ENCODE measurements around the gene MTRR.

Gene MTRR

GRCh38 chr5:7868773-7869473 is at the start of gene MTRR, which contains the start of gene FASTKD3:
TSS of gene MTRR (plus strand) at chr5:7869148. CDS start at chr5:7870795, 1,647 bp downstream.
TSS of gene FASTKD3 (minus strand) at chr5:7869031. CDS start at chr5:7868083, 948 bp downstream.
- peak; percentile 90 for DNase-seq

GRCh38 chr5:7822449-7822848 is 46.5 kb upstream of the MTRR start:
- no peak for DNase-seq

DNA sequence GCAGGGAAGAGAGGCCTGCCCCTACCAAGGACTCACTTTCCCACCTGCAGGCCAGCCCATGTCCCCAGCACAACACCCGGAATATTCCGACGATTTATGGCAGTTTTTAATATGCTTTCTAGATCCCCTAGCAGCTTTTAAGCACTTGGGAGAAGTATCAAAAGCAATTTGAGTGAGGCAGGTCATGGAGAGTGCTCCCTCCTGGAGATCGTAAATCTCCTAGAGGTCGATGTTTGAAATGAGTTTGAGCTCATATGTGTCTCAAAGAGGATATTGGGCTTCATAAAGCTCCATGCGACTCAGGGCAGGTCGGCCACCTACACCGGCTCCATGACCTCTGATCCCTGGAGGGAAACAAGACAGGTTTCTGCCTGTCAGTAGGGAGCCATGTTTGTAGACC is 45.4 kb upstream of the MTRR start:
- no peak for DNase-seq

DNA sequence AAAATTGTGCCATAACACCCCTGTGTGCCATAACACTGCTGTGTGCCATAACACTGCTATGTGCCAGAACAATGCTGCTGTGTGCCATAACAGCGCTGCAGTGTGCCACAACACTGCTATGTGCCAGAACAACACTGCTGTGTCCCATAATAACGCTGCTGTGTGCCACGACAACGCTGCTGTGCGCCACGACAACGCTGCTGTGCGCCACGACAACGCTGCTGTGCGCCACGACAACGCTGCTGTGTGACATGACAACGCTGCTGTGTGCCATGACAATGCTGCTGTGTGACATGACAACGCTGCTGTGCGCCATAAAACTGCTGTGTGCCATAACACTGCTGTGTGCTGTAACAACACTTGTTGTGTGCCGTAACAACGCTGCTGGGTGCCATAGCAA is 44.0 kb upstream of the MTRR start:
- DNase-seq, result no peak

DNA sequence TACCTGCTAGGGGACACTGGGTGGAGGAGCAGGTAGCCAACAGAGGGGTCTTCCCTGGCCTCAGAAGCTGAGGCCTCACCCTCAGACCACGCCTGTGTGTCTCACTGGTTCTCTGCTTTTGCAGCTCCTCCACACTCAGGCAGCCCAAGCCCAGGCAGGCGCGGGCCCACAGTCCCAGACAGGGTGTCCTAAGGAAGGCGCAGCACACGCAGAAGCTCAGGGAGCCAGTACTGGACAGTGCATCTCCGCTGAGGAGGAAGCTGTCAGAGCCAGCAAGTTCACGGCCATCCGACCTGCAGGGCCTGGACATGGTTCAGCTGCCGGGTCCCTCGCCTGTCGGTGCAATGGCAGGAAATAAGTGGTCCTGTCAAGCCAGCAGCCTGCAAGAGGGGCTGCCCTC is 43.3 kb upstream of the MTRR start:
- DNase-seq, result no peak

DNA sequence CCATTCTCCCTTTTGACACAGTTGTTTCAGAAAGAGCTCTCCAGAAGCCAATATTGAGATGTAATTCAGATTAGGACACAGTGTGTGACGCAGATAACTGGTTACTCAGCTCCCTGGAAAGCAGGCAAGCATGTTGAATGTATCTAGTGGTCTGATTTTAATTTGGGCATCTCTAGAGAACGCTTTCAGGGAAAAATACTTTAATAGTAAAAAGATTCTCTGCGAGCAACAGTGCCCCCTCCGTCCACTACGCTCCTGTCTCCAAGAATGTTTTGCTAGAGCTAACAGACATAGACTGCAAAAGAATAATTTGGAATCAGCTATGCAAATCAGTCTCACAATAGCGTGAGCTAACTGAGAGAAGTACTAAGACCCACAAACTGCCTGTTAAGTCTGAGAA is 41.3 kb upstream of the MTRR start:
- DNase-seq, result no peak

- DNase-seq, result no peak
These were observed 40.7 kb upstream of the MTRR start for GRCh38 chr5:7828269-7828668.

DNA sequence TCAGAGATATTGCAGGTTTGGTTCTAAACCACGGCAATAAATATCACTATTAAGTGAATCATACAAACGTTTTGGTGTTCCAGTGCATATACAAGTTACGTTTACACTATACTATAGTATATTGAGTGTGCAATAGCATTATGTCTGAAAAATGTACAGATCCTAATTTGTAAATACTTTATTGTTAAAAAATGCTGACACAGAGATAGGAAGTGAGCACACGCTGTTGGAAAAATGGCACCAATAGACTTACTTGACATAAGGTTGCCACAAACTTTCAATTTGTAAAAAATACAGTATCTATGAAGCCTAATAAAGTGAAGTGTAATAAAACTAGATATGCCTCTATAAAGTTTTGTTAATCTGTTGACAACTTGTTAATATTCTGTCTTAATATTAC is 34.0 kb upstream of the MTRR start:
- no peak for DNase-seq

GRCh38 chr5:7837403-7837802 is 31.5 kb upstream of the MTRR start:
- no peak for DNase-seq

DNA sequence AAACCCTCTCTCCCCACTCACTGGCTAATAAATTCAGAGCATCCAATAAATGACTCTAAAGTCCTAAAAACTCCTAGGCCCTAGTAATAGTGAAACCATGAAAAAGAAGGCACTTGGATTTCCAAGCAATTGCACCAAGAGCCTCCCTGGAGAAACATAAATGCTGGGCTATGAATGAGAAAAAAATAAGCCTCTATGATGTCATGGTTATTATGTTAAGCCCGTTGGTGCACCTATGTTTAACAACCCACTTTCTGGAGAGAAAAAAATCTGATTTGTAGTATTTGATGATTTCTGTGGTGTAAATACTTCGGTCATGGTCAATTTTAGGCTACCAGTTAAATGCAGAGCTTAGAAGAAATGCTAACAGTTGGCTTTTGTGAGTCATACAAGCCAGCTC is 26.4 kb upstream of the MTRR start:
- no peak for DNase-seq

DNA sequence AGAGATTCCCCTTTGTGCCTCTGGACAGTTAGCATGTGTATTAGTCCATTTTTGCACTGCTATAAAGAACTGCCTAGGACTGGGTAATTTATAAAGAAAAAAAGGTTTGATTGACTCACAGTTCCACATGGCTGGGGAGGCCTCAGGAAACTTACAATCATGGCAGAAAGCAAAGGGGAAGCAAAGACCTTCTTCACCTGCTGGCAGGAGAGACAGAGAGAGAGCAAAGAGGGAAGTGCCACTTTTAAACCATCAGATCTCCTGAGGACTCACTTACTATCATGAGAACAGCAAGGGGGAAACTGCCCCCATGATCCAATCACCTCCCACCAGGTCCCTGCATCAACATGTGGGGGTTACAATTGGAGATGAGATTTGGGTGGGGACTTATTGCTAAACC is 24.0 kb upstream of the MTRR start:
- no peak for DNase-seq

DNA sequence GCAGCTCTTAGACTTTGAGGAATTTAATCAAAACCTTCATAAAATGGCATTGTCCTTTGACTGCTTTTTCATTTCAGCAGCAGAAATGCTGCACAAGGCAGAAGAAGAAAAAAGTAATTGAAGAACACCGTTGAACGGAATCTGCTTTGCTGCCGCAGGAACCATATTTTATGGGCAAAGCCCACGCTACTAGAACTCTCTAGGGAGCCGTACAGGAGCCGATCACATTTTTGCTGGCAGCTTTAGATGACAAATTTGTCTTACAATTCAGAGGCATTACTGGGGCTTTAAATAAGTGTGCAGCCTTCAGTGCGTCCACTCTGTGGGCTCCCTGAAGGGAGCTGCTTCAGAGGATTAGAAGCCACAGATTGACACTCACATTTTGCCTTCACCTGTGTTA is 23.4 kb upstream of the MTRR start:
- no peak for DNase-seq

DNA sequence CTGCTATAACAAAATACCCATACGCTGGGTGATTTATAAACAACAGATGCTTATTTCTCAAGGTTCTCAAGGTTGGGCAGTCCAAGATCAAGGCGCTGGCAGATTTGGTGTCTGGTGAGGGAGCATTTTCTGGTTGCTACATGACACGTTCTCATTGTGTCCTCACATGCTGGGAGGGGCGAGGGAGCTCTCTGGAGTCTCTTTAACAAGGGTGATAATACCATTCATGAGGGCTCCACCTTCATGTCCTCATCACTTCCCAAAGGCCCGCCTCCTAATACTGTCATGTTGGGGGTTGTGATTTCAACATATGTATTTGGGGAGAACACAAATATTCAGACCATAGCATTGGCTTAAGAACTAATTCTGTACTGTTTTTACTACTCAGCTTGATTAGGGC is 22.6 kb upstream of the MTRR start:
- no peak for DNase-seq

- no peak for DNase-seq
These were observed 20.7 kb upstream of the MTRR start for GRCh38 chr5:7848296-7848695.

DNA sequence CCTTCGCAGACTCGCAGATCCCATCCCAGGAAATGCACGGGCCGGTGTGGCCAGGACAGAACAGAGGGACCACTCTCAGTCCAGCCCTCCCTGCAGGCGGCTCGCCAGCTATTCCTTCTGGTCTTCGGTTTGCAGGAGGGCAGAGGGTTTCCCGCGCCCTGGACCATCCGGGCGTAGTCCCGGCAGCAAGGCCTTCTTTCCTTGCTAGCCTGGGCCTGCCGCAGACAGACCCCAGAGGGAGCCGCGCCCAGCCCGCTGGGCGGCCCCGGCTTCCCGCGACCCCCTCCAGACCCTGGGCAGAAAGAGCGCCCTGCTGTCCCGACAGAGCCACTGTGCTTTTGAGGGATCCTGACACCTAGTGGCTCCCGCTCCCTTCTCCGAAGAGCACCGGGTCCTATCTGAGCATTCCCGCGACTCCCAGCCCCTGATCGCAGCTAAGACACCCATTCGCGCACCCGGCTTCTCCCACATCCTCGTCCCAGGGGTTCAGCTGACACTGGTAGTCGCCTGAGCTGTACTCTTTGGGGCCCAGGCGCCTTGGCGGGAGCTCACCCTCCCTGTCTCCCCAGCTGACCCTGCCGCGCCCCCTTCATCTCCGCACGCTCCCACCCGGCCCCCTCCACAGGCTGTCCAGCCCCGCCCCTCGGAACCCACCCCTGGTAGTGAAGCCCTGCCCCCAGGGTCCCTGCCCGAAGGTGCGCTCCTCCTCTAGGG is 19.1 kb upstream of the MTRR start:
- DNase-seq, result no peak

DNA sequence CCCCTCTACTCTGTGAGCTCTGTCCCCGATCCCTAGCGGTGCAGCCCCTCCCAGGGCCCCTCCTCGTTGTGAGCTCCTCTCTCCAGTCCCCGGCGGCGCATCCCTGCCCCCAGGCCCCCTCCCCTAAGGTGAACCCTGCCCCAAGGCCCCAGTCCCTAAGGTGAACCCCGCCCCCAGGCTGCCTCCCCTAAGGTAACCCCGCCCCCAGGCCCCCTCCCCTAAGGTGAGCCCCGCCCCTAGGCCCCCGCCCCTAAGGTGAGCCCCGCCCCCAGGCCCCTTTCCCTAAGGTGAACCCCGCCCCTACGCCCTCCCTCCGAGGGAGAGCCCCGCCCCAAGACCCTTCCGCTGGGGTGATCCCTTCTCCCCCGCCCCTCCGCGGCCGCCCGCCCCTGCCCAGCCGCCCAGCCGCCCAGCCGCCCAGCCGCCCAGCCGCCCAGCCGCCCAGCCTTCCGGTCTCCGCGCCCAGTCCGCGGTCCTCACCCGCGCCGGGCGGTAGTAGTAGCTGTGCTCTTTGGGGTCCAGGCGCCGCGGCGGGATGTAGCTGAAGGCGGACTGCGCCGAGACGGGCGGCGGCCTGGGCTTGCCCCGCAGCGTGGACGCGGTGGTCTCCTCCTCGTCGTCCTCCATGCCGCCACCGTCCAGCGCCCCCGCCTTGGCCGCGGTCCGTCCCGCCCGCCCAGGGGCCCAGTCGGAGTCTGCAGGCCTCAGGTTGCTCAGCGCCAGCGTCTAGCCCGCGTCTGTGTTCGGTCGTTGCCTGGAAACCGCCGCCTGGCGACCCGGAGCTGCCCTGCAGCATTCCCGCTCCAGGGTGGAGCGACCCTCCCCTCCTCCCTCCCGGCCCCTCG is 18.3 kb upstream of the MTRR start, which contains the start of gene CFAP90:
TSS of gene CFAP90 (minus strand) at position 739 of the 845 bp plus-strand sequence. CDS start at position 627, 112 bp downstream.
- DNase-seq, result no peak

DNA sequence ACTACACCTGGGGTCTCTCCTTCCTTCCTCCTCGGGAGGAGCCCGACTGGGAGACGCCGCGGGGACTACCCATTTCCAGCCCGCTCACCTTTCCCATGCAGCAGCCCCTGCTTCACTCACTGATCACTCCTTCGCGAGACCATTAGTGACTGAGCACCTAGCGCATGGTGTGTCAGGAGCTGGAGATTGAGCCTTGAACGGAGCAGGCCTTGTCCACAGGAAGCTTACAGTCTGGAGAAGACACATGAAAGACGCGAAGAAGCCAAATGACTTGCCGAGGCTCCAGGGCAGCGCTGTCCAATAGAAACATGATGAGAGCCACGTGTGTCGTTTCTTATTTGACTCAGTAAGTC is 17.7 kb upstream of the MTRR start:
- DNase-seq, result no peak

DNA sequence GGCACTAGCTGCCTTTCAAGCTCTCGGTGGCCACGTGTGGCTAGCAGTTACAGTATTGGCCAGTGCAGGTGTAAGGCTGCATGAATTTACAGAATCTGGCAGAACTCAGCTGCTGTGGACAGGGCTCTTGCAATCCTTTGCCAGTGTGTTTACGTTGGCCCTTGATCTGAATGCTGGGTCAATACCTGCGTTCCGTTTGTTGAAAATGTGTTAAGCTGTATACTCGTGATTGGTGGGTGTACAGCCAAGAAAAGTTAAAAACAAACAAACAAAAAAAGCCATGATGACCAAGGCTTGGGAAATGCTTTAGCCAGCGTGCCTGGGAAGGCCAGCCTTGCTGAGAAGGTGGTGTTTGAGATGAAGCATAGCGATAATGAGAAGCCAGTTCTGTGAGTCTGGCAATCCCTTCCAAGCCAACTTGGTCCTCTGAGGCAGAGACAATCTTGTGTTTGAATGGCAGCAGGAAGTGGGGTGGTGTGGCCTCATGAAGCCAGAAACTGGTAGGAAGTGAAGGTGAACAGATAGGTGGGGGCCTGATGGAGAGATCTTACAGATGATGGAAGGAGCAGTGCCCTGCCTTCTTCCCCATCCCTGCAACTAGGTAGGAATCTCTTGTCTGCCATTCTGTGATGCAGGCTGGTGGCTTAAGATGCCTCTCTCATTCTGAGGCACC is 17.2 kb upstream of the MTRR start:
- DNase-seq, result no peak

GRCh38 chr5:7852542-7852941 is 16.4 kb upstream of the MTRR start:
- no peak for DNase-seq

DNA sequence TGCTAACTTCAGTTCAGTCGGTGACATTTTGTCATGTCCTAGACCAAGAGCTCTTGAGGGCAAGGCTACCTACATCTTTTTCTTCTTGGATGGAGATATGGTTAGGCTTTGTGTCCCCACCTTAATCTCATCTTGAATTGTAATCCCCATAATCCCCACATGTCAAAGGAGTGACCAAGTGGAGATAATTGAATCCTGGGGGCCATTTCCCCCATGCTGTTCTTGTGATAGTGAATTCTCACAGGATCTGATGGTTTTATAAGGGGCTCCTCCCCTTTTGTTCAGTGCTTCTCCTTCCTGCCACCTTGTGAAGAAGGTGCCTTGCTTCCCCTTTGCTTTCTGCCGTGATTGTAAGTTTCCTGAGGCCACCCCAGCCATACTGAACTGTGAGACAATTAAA is 16.0 kb upstream of the MTRR start:
- DNase-seq, result no peak

DNA sequence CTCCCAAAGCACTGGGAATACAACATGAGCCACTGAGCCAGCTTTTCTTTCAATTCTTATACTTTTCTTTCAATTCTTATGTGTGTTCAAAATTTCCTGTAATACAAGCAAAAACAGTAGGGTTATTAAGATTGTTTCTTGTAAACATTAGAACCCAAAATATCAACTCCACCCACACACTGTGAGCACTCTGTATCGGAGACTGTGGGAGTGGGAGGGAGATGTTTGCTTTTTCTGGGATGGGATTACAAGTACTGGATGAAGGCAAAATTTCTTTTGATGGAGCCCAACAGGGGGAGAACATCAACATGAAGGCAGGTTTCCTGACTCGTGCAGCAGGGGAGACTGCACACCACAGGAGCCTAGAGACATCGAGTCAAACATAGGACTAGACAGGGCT is 13.3 kb upstream of the MTRR start:
- no peak for DNase-seq

DNA sequence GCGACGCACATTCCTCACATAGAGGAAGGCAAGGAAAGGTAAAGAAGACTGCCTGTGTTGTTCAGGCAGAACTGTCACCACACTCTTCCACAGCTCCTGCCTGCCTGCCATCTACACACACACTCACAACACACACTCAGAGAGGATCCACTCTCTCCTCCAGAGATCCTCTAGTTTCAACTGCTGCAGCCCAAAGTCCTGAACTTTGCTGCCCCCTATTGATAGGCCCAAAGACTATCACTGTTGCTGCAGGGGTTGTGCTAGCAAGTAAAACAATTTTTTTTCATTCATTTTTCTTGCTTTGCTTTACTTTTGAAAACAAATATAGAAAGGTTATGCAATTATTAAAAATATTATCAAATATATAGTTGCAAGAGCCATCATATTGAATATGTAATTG is 12.1 kb upstream of the MTRR start:
- peak; percentile 35 for DNase-seq

- no peak for DNase-seq
These were observed 11.6 kb upstream of the MTRR start for GRCh38 chr5:7857361-7857760.
